Activated naive CD8-positive, alpha-beta T cell treated with anti-CD3 and anti-CD28 coated beads, Interleukin-2, amount 50 U/mL, for 16 hours (primary cell): Measurements from ENCODE around the gene VPS51.

Source experiments
- DNase-seq: peaks from one replicate; pipeline ENCODE4 v3.0.0-alpha.2; 2020; ENCODE audit warnings: low read depth, low spot score

The VPS51 gene

DNA sequence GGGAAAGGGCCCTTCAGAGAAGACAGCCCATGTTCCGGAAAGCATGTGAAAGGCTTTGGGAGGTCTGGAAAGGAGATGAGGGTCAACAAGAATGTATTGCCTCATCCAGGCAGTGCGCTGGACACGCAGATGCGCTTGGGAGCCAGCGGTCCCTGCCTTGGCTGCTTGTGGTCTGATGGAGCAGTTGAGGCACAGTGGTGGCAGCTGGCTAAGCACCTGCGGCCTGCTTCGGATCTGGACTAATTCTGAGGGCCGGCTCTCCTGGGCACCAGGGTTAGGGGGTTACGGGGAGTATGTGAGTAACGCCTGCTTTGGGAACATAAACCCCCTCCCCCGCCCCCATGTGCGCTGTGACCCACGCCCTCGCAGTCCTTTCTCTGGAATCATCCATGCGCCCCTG, 11.1 kb downstream of the VPS51 start:
- DNase-seq: no peak

DNA sequence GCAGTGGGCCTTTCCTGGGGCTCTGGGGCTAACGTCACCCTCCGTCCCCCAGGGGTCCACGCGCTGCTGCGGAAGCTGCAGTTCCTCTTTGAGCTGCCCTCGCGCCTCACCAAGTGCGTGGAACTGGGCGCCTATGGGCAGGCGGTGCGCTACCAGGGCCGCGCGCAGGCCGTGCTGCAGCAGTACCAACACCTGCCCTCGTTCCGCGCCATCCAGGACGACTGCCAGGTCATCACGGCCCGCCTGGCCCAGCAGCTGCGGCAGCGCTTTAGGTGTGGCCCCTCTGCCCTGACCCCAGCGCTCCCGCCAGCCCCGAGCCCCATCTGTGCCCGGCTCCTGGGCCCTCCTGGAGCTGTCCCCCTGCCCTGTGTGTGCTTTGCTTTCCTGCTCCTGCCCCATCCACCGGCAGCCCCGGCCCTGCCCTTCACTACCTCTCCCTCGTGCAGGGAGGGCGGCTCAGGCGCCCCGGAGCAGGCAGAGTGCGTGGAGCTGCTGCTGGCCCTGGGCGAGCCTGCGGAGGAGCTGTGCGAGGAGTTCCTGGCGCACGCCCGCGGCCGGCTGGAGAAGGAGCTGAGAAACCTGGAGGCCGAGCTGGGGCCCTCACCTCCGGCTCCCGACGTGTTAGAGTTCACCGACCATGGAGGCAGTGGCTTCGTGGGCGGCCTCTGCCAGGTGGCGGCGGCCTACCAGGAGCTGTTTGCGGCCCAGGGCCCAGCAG, 11.9 kb downstream of the VPS51 start:
- DNase-seq: no peak

DNA sequence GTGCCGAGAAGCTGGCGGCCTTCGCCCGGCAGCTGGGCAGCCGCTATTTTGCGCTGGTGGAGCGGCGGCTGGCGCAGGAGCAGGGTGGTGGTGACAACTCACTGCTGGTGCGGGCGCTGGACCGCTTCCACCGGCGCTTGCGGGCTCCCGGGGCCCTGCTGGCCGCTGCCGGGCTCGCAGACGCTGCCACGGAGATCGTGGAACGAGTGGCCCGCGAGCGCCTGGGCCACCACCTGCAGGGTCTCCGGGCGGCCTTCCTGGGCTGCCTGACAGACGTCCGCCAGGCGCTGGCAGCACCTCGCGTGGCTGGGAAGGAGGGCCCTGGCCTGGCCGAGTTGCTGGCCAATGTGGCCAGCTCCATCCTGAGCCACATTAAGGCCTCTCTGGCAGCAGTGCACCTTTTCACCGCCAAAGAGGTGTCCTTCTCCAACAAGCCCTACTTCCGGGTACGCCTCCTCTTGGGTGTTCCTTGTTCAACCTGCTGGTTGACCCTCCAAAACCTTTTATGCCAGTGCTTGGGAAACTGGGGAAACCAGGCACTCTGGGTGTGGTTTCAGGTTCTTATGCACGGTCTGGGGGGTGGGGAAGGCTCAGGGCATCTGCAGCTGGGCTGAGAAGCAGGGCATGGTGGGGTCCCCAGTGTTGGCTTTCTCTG, 12.6 kb downstream of the VPS51 start:
- DNase-seq: no peak

DNA sequence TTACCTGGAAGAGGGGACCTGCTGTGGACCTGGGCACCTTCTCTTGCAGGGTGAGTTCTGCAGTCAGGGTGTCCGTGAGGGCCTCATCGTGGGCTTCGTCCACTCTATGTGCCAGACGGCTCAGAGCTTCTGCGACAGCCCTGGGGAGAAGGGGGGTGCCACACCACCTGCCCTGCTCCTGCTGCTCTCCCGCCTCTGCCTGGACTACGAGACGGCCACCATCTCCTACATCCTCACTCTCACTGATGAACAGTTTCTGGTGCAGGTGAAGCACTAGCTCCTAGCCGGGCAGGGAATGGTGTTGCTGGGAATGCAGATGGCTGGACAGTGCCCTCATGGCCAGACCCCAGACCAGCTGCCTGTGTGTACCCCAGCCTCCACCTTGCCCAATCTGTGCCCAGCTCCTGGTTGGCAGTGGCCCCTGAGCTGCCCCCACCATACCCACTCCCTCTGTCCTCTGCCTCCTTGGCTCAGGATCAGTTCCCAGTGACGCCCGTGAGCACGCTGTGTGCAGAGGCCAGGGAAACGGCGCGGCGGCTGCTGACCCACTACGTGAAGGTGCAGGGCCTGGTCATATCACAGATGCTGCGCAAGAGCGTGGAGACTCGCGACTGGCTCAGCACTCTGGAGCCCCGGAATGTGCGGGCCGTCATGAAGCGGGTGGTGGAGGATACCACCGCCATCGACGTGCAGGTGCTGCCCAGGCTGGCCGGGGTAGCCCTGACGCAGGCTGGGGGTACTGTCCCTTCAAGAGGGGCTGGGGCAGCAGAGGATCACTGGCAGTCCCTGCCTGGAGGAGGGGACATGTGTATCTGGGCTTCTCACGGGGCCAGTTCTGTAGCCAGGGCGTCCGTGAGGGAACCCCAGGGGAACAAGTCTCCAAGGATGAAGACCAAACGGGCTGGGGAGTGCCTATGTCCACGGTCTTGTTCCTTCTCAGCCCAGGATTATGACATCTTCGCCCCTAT, 13.5 kb downstream of the VPS51 start:
- no peak for DNase-seq

DNA sequence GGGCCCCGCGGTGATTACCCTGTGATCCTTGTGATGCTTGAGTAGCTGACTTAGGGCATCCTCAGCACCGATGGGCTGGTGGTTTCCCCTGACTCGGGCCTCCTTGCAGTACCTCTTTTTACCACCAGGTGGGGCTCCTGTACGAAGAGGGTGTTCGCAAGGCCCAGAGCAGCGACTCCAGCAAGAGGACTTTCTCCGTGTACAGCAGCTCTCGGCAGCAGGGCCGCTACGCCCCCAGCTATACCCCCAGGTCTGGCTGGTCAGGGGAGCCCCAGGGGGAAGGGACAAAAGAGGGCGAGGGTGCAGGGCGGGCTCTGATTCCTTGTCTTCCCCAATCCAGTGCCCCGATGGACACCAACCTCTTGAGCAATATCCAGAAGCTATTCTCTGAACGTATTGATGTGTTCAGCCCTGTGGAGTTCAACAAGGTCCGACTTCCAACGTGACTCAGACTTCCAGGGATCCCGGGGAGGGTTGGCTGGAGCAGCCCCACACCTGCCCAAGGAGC, 14.4 kb downstream of the VPS51 start:
- peak; percentile 95 for DNase-seq

DNA sequence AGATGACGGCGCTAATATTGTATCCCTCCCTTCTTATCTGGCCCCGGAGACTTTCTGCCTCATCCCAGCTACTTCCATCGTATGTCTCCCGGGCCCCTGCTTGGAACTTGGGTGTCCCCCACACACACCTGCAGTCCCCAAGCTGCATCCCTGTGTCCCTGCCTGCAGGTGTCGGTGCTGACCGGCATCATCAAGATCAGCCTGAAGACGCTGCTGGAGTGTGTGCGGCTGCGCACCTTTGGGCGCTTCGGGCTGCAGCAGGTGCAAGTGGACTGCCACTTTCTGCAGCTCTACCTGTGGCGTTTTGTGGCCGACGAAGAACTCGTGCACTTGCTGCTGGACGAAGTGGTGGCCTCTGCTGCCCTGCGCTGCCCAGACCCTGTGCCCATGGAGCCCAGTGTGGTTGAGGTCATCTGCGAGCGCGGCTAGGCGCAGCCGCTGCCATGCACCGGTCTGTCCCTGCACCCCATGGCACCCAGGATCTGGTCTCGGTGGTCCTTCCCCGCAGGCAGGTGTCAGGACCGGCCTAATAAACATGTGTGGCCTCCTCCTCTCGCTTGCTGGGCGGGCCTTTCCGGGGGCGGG, 15.2 kb downstream of the VPS51 start:
- no peak for DNase-seq

DNA sequence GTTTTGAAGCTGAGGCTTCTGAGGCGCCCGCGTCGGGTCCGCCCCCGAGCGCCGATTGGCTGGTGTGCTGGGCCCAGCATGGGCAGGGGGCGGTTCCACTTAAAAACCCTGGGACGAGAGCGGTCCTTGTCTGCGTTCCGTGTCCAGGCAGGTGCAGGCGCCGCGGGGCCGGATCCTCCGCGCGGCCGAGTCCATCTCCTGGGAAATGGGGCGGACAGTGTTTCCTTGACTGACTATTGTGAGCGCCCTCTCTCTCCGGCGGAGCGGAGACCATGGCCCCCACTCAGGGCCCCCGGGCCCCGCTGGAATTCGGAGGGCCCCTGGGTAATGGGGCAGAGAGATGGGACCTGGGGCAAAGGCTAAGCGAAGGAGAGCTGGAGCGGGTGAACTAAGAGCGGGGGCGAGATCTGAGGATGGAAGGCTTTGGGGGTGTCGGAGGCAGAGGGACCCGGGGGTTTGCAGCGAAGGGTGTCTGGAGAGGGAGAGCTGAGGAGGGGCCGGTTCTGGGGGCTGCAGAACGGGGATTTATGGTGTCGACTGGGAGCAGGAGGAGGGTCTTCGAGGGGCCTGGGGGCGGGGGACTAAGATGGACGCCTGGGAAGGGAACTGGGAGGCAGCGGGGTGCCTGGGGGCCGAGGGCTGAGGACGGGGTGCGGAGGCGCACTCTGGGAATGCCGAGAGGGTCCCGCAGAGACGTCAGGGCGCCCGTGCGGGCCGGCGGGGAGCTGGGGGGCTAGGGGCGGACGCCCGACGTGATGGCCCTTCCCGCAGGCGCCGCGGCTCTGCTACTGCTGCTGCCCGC, 15.9 kb downstream of the VPS51 start, which contains the start of gene TM7SF2:
Gene TM7SF2 (plus strand): TSS at position 129 of the 802 bp plus-strand sequence. CDS start 144 bp downstream, at position 273.
- DNase-seq: peak; percentile 87

DNA sequence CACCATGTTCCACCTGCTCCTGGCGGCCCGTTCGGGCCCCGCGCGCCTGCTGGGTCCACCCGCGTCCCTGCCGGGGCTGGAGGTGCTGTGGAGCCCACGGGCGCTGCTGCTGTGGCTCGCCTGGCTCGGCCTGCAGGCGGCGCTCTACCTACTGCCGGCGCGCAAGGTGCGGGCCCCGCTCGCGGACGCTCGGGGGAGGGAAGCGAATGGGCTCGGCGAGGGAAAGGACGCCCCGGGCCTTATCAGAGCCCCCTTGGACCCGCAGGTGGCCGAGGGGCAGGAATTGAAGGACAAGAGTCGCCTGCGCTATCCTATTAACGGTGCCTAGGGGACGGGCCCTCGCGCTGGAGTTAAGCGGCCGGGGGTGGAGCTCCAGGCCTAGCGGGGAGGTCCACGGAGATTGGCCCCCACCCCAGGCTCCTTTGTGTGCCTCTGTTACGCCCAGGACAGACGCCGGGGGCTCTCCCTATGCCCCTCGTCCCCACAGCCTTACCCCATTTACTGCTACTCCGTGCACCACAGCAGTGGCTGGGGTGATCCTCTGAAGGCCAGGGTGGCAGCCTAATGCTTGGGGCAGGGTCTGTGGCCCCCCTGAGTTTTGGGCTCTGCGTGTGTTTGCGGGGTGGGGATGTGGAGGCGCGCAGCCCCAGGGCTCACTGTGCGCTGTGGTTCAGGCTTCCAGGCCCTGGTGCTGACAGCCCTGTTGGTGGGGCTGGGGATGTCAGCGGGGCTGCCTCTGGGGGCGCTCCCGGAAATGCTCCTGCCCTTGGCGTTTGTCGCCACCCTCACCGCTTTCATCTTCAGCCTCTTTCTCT, 16.7 kb downstream of the VPS51 start:
- no peak for DNase-seq

DNA sequence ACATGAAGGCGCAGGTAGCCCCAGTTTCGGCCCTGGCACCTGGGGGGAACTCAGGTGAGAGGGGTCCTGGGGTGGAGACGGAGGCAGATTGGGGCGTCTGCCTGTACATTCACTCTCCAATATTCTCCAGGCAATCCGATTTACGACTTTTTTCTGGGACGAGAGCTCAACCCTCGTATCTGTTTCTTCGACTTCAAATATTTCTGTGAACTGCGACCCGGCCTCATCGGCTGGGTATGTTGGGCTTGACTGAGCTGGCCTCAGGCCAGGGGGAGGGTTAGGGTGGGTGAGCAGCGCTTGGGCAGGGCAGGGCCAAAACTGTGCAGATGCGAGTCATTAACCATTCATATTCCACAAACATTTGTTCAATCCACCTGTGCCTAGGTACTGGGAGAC, 17.3 kb downstream of the VPS51 start:
- no peak for DNase-seq

DNA sequence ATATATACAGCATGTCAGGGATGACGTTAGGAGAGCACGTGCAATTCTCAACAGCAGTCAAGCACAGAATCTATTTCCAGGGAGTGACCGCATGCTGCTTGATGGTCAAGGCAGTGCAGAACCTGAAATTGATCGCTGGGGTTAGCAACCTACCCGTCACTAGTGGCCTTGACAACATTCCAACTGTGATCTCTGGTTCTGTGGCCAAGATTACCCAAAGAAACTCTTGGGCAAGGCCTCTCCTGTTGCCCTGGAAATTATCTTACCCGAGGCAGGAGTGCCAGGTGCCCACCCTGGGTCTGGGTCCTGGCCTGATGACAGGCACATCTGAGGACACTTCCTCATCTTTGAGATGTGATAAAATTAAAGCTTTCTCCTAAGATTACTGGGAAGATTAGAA, 17.8 kb downstream of the VPS51 start:
- DNase-seq: no peak

DNA sequence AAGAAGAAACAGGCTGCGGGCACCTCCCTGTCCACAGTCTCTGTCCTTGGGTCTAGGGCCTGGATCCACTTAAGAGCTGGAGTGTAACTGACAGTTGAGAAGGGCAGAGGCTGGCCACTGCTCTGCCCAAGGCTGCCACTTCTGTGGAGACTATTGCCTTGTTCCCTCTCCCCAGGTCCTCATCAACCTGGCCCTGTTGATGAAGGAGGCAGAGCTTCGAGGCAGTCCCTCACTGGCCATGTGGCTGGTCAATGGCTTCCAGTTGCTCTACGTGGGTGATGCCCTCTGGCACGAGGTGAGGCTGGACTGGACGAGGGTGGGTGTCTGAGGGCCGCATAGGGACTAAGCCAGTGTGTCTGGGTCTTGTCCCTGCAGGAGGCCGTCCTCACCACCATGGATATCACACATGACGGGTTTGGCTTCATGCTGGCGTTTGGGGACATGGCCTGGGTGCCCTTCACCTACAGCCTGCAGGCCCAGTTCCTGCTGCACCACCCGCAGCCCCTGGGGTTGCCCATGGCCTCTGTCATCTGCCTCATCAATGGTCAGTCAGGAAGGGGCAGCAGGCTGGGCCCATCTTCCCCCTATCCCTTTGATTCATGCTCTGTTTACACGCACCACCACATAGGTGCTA, 18.6 kb downstream of the VPS51 start:
- no peak for DNase-seq

DNA sequence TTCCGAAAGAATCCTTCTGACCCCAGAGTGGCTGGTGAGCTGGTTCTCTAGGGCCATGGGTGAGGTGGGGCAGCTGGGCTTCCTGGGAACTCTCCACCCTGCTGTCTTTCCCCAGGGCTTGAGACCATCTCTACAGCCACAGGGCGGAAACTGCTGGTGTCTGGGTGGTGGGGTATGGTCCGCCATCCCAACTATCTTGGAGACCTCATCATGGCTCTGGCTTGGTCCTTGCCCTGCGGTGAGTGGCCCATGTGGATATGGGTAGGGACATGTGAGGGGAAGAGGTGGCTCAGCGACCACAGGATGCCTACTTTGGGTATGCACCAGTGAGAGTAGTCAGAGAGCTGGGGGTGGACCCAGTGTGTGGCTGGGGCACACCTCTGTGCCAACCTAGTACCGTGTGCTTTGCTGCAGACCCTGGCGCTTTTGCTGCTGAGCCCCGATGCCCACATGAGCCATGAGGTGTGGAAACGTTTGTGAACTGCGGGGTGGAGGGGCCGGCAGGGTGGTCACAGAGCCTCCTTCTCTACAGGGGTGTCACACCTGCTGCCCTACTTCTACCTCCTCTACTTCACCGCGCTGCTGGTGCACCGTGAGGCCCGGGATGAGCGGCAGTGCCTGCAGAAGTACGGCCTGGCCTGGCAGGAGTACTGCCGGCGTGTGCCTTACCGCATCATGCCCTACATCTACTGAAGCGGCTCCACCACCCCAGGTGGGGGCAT, 19.5 kb downstream of the VPS51 start:
- DNase-seq: no peak

DNA sequence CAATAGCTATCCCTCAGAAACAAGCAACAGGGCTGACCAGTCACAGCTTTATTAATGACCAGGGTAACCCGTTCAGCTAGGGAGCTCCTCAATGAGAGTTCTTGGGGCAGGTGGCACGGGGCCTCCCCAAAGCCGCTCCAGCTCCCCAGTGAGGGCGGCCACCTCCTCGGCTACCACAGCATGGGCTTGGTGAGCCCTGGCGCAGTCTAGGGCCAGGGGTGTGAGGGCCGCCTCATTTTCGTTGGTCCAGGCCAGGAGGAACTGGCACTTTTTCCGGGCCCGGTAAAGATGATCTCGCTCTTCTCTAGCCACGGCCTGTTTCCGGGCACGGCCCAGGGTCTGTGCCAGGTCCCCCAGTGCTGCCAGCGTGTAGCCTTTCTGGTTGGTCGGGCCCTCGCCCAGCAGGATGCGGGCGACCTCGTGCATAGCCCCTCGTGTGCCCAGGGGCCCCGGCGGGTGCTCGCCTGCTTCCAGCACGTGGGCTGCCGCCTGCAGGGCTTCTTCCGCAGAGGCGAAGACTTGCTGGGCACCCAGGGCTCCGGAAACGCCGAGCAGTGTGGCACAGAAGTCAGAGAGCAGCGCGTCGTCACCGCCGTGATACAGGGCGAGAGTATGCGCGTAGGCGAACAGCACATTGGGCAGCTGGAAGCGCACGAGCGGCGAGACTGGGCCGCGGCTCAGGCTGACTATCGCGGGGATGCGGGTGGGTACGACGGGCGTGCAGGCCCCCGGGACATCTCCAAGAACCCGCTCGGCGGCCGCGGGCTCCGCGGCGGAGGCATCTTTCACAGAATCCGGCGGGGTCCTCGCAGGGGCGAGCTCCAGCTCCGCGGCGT, 20.6 kb downstream of the VPS51 start:
- peak; percentile 31 for DNase-seq

DNA sequence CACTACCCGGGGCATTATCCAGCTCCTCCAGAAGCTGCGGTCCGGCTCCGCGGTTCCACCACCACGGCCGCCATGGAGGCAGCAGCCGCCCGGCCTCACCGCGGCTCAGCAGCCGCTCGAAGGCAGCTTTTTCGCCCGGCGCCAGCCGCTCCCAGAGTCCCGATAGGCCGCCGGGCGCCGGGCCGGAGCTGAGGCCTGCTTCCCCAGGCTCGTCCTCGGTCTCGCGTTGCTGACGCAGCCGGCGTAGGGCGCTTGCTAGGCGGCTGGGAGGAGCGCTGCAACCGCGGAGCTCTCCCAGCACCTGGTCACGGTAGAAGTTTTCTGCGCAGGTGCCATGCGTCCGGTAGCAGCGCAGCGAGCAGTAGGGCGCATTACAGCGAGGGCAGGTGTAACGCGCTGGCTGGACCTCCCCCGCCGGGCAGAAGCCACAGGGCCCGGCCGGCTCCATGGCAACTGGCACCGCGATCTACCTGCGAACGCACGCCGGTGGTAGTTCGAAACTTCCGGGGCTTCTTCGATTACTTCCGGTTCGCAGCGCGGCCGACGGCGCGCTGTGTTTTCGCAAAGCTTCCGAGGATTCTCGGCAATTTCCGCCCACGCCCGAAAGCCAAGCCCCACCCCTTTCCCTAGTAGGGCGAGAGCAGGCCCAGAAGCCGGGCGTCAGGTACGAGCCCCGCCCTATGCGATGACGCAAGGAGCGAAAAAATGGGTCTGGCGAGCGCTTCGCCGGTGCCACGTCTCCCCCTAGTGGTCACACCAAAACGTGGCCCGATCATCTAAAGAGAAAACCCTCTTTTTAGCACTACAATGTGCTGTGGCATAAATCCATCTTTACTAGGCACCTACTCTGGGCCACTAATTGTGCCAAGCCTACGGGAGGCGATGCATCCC, 21.4 kb downstream of the VPS51 start, which contains the start of gene ZNHIT2:
Gene ZNHIT2 (minus strand): TSS at position 496 of the 891 bp plus-strand sequence. CDS start 48 bp downstream, at position 448.
- DNase-seq: peak; percentile 100

DNA sequence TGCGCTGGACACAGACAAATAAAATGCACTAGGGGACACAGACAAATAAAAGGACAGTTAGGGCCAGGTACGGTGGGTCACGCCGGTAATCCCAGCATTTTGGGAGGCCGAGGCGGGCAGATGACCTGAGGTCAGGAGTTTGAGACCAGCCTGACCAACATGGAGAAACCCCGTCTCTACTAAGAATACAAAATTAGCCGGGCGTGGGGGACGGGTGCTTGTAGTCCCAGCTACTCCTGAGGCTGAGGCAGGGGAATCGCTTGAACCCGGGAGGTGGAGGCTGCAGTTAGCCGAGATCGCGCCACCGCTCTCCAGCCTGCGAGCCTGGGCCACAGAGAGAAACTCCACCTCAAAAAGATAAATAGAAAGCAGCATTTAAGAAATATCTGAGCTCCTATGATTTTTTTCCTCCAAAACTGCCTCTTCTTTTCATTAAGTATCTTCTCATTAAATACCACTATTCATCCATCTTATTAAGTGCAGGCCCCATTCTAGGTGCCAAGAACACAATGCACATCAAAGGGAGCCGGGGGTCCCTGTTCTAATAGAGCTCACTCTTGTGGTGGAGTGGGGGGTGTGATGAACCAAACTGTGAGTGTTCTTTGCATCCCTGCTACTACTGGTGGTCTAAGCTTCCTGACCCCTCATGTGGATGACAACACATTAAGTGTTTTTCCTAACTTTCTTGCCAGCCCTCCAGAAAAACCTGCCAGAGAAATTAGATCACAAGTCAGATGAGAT, 22.3 kb downstream of the VPS51 start:
- no peak for DNase-seq
